ENCODE data around the gene GAB2. TPM values are rescaled to one million over a fixed set of nuclear protein-coding genes. Genes with fewer than 3 reads are reported as not detected.

GAB2 gene
- total RNA-seq, 4 donors from 2014 or later, result 39.6 to 57.3 (median 46.6) TPM

- WGBS, 2 donors, result 83 to 84% methylated on average over 4 of the region's 4 CpGs
- TF ChIP-seq CTCF (IDR thresholded peaks at IDR 0.05) (no peak), EP300 (IDR thresholded peaks at IDR 0.05) (no peak), POLR2A (IDR thresholded peaks at IDR 0.05) (no peak)
- peaks cover 0 to 60% (median 26%) of the 10 kb centered on the region in 4 donors for H3K4me1 ChIP-seq
- no peak overlapping the region for H3K4me3 ChIP-seq
- H3K36me3 ChIP-seq, result no peaks in the 10 kb centered on the region
- DNase-seq (ENCODE audit: low spot score in 2 of 2), result no peak
- H3K27ac ChIP-seq, result peak overlapping the region in 2 of 4 donors; percentile 42 to 67
- no peaks in the 10 kb centered on the region for H3K9me3 ChIP-seq
- H3K27me3 ChIP-seq, result no peaks in the 10 kb centered on the region
Observed at GRCh38 chr11:78312712-78313111, 104.9 kb downstream of the GAB2 start.

- Histone ChIP-seq H3K4me1 (peaks cover 0 to 58% (median 26%) of the 10 kb centered on the region in 4 donors), H3K27me3 (no peaks in the 10 kb centered on the region), H3K4me3 (no peak overlapping the region), H3K36me3 (no peaks in the 10 kb centered on the region), H3K9me3 (no peaks in the 10 kb centered on the region), H3K27ac (peak overlapping the region in 2 of 4 donors; percentile 41 to 42)
- 91 to 94% methylated on average over 5 of the region's 5 CpGs for WGBS, 2 donors
- TF ChIP-seq CTCF (IDR thresholded peaks at IDR 0.05) (no peak), POLR2A (IDR thresholded peaks at IDR 0.05) (no peak), EP300 (IDR thresholded peaks at IDR 0.05) (no peak)
- no peak for DNase-seq (ENCODE audit: low spot score in 2 of 2)
Observed at GRCh38 chr11:78311702-78312371, 105.8 kb downstream of the GAB2 start.

GRCh38 chr11:78310500-78310909, 107.1 kb downstream of the GAB2 start:
- Histone ChIP-seq H3K27me3 (no peaks in the 10 kb centered on the region), H3K9me3 (no peaks in the 10 kb centered on the region), H3K27ac (peak overlapping the region in 2 of 4 donors; percentile 30 to 46), H3K36me3 (no peaks in the 10 kb centered on the region), H3K4me1 (peaks cover 0 to 58% (median 26%) of the 10 kb centered on the region in 4 donors), H3K4me3 (no peak overlapping the region)
- DNase-seq (ENCODE audit: low spot score in 2 of 2), result peak; percentile 22 to 25
- TF ChIP-seq EP300 (IDR thresholded peaks at IDR 0.05) (no peak), POLR2A (IDR thresholded peaks at IDR 0.05) (no peak), CTCF (IDR thresholded peaks at IDR 0.05) (no peak)
- WGBS, 2 donors, result 5 to 7% methylated on average over 6 of the region's 6 CpGs

- 84 to 92% methylated on average over 2 of the region's 2 CpGs for WGBS, 2 donors
- TF ChIP-seq EP300 (IDR thresholded peaks at IDR 0.05), result no peak
- no peak for TF ChIP-seq POLR2A (IDR thresholded peaks at IDR 0.05)
- TF ChIP-seq CTCF (IDR thresholded peaks at IDR 0.05), result no peak
- no peaks in the 10 kb centered on the region for H3K36me3 ChIP-seq
- no peaks in the 10 kb centered on the region for H3K9me3 ChIP-seq
- DNase-seq (ENCODE audit: low spot score in 2 of 2), result no peak
- no peak overlapping the region for H3K4me3 ChIP-seq
- no peaks in the 10 kb centered on the region for H3K27me3 ChIP-seq
- H3K4me1 ChIP-seq, result peaks cover 0 to 2% (median 0%) of the 10 kb centered on the region in 4 donors
- H3K27ac ChIP-seq, result no peak overlapping the region
Observed at GRCh38 chr11:78304201-78304600, 113.4 kb downstream of the GAB2 start.

GRCh38 chr11:78300108-78300839, 117.3 kb downstream of the GAB2 start:
- 80 to 81% methylated on average over 5 of the region's 5 CpGs for WGBS, 2 donors
- H3K4me1 ChIP-seq, result peaks cover 0 to 15% (median 2%) of the 10 kb centered on the region in 4 donors
- no peaks in the 10 kb centered on the region for H3K27me3 ChIP-seq
- H3K36me3 ChIP-seq, result no peaks in the 10 kb centered on the region
- TF ChIP-seq CTCF (IDR thresholded peaks at IDR 0.05) (no peak), POLR2A (IDR thresholded peaks at IDR 0.05) (no peak), EP300 (IDR thresholded peaks at IDR 0.05) (no peak)
- no peak for DNase-seq (ENCODE audit: low spot score in 2 of 2)
- H3K4me3 ChIP-seq, result no peak overlapping the region
- no peak overlapping the region for H3K27ac ChIP-seq
- H3K9me3 ChIP-seq, result no peaks in the 10 kb centered on the region

Measured in tibial nerve (tissue), 4 donors.